Keratinocyte (primary cell): Measurements from ENCODE around the gene PTRHD1. TPM values are rescaled to one million over a fixed set of nuclear protein-coding genes. Genes with fewer than 3 reads are reported as not detected.

Experiments
- DNase-seq: peaks from one replicate; pipeline ENCODE4 v3.0.0-alpha.2; 2011; ENCODE audit warnings: low read depth, missing footprints, low spot score
- FAIRE-seq: peaks from 2 replicates; lab custom pipeline; 2011; peaks lifted over from hg19 to GRCh38; lab: Jason Lieb, UNC
- H2AFZ ChIP-seq: 2 replicates; pipeline ENCODE4 v1.6.0; 2012; ENCODE audit warnings: low read length, control low read depth, inconsistent platforms; ENCODE audit not compliant: control insufficient read depth
- H3K27ac ChIP-seq: 2 replicates; pipeline ENCODE4 v1.5.1; 2011; ENCODE audit warnings: low read length; ENCODE audit not compliant: control insufficient read depth, insufficient read depth
- H3K27me3 ChIP-seq: 3 replicates; pipeline ENCODE4 v1.6.0; 2011; ENCODE audit warnings: low read length; ENCODE audit not compliant: control insufficient read depth, insufficient read depth; ENCODE audit errors: extremely low read depth
- H3K36me3 ChIP-seq, 2 experiments: 2 replicates in 1 of 2; 3 replicates in 1 of 2; pipeline ENCODE4 v1.5.1; 2011; ENCODE audit warnings: low read length in 2 of 2, mild to moderate bottlenecking in 1 of 2; ENCODE audit not compliant: control insufficient read depth in 2 of 2, insufficient read depth in 2 of 2; ENCODE audit errors: extremely low read depth in 1 of 2
- H3K4me1 ChIP-seq: 3 replicates; pipeline ENCODE4 v1.5.1; 2011; ENCODE audit warnings: low read length; ENCODE audit not compliant: control insufficient read depth, insufficient read depth; ENCODE audit errors: extremely low read depth
- H3K4me2 ChIP-seq: 3 replicates; pipeline ENCODE4 v1.6.0; 2011; ENCODE audit warnings: low read depth, low read length; ENCODE audit not compliant: control insufficient read depth, insufficient read depth; ENCODE audit errors: extremely low read depth
- H3K4me3 ChIP-seq, 3 experiments: fragments of 200-600 bp in 1 of 3; sonication (generic) in 1 of 3; 2 replicates in 2 of 3; 3 replicates in 1 of 3; pipeline ENCODE4 v1.5.1; 2011 to 2016; ENCODE audit warnings: low read length in 3 of 3, mild to moderate bottlenecking in 3 of 3, control low read depth in 2 of 3, inconsistent platforms in 1 of 3, low read depth in 1 of 3, mixed read lengths in 1 of 3, mixed run types in 1 of 3, moderate library complexity in 1 of 3; ENCODE audit not compliant: control insufficient read depth in 2 of 3, insufficient read depth in 2 of 3; ENCODE audit errors: extremely low read depth in 1 of 3
- H3K79me2 ChIP-seq: 2 replicates; pipeline ENCODE4 v1.6.0; 2012; ENCODE audit warnings: low read length; ENCODE audit not compliant: control insufficient read depth, insufficient read depth
- H3K9ac ChIP-seq: 3 replicates; pipeline ENCODE4 v1.6.0; 2011; ENCODE audit warnings: low read length; ENCODE audit not compliant: control insufficient read depth, insufficient read depth; ENCODE audit errors: extremely low read depth
- H3K9me1 ChIP-seq: 3 replicates; pipeline ENCODE4 v1.6.0; 2011; ENCODE audit warnings: low read length; ENCODE audit not compliant: control insufficient read depth, insufficient read depth; ENCODE audit errors: extremely low read depth
- H3K9me3 ChIP-seq: 2 replicates; pipeline ENCODE4 v1.5.1; 2012; ENCODE audit warnings: low read depth, low read length; ENCODE audit not compliant: control insufficient read depth
- H4K20me1 ChIP-seq: 3 replicates; pipeline ENCODE4 v1.6.0; 2011; ENCODE audit warnings: low read length; ENCODE audit not compliant: control insufficient read depth, insufficient read depth; ENCODE audit errors: extremely low read depth
- EZH2 ChIP-seq: IDR thresholded peaks from one replicate; pipeline ENCODE4 v1.6.1; 2012; ENCODE audit warnings: inconsistent platforms, mild to moderate bottlenecking, low read length, moderate library complexity
- dilution Hi-C: fragments of 300-500 bp; cut with MboI; formaldehyde crosslinking; loops from one replicate; pipeline ENCODE4 v1.7.0; 2020; ENCODE audit warnings: low sequenced_read_pairs; ENCODE audit not compliant: extremely low pct_ligation_motif_present
- polyA plus RNA-seq, 5 experiments: library from polyadenylated mRNA; depleted of rRNA in 3 of 5; stranded (reverse) in 3 of 5; stranded (forward) in 1 of 5; unstranded in 1 of 5; fragments of >200 nt; gene quantifications; 1 replicate in 1 of 5; 2 replicates in 3 of 5; 3 replicates in 1 of 5; pipeline versions ENCODE4 v1.2.1 to v1.2.3, GENCODE V29; 2011 to 2012; ENCODE audit warnings: missing spikeins in 2 of 5, low read depth in 1 of 5, low replicate concordance in 1 of 5
- TF ChIP-seq, protein P1 (sequence below), 3 experiments: IDR thresholded peaks in 1 of 3; conservative IDR thresholded peaks in 1 of 3; optimal IDR thresholded peaks in 1 of 3; 2 replicates in 2 of 3; 3 replicates in 1 of 3; pipeline versions ENCODE3 to v1.5.1; 2011; ENCODE audit warnings: low read length in 3 of 3, mild to moderate bottlenecking in 3 of 3, moderate library complexity in 2 of 3, control low read depth in 1 of 3, inconsistent platforms in 1 of 3; ENCODE audit not compliant: insufficient read depth in 2 of 3; ENCODE audit errors: extremely low read depth in 1 of 3

The PTRHD1 gene
- polyA plus RNA-seq, 1 donor (not counting 4 experiments of a cell fraction or from before 2014, with no cell fraction given), result 36.9 TPM

DNA sequence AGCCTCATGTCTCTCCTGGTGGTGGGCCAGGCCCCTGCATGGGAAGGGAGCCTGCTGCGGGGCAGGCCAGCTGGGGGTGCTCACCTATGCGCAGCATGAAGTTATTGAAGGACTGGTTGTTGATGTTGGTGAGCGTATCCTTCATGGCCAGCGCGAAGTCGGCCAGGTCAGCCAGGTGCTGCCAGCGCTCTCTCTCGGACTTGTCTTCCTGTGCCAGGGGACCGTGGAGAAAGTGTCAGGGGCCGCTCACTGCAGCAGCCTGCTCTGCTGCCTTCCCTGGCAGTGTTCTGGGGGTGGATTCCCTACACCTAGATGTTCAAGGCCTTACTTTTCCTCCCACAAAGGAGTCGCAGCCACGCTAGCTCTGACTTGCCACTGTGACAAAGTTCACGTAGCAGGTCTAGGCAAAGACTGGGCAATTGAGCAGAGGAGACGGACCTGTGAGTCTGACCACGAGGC lies 28.3 kb upstream of the PTRHD1 start:
- no peak overlapping the region for H3K9ac ChIP-seq
- H3K36me3 ChIP-seq, result peaks cover 15 to 37% of the 10 kb centered on the region in 2 experiments
- no peak overlapping the region for H2AFZ ChIP-seq
- H3K4me3 ChIP-seq, result no peak overlapping the region
- no peaks in the 10 kb centered on the region for H3K9me1 ChIP-seq
- no peaks in the 10 kb centered on the region for H3K4me1 ChIP-seq
- H3K79me2 ChIP-seq, result no peaks in the 10 kb centered on the region
- no peak for DNase-seq
- no peak for TF ChIP-seq EZH2
- TF ChIP-seq, protein P1, sequence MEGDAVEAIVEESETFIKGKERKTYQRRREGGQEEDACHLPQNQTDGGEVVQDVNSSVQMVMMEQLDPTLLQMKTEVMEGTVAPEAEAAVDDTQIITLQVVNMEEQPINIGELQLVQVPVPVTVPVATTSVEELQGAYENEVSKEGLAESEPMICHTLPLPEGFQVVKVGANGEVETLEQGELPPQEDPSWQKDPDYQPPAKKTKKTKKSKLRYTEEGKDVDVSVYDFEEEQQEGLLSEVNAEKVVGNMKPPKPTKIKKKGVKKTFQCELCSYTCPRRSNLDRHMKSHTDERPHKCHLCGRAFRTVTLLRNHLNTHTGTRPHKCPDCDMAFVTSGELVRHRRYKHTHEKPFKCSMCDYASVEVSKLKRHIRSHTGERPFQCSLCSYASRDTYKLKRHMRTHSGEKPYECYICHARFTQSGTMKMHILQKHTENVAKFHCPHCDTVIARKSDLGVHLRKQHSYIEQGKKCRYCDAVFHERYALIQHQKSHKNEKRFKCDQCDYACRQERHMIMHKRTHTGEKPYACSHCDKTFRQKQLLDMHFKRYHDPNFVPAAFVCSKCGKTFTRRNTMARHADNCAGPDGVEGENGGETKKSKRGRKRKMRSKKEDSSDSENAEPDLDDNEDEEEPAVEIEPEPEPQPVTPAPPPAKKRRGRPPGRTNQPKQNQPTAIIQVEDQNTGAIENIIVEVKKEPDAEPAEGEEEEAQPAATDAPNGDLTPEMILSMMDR (optimal IDR thresholded peaks at IDR 0.05 in 1 of 3, IDR thresholded peaks at IDR 0.05 in 1 of 3, conservative IDR thresholded peaks at IDR 0.05 in 1 of 3; ENCODE audit: extremely low read depth in 1 of 3, insufficient read depth in 2 of 3, low read length in 3 of 3), result no peak
- FAIRE-seq, result no peak
- dilution Hi-C loops, result no loop called here
- no peaks in the 10 kb centered on the region for H3K9me3 ChIP-seq
- H4K20me1 ChIP-seq, result peaks cover 3% of the 10 kb centered on the region
- no peaks in the 10 kb centered on the region for H3K27me3 ChIP-seq
- no peak overlapping the region for H3K4me2 ChIP-seq
- no peak overlapping the region for H3K27ac ChIP-seq

DNA sequence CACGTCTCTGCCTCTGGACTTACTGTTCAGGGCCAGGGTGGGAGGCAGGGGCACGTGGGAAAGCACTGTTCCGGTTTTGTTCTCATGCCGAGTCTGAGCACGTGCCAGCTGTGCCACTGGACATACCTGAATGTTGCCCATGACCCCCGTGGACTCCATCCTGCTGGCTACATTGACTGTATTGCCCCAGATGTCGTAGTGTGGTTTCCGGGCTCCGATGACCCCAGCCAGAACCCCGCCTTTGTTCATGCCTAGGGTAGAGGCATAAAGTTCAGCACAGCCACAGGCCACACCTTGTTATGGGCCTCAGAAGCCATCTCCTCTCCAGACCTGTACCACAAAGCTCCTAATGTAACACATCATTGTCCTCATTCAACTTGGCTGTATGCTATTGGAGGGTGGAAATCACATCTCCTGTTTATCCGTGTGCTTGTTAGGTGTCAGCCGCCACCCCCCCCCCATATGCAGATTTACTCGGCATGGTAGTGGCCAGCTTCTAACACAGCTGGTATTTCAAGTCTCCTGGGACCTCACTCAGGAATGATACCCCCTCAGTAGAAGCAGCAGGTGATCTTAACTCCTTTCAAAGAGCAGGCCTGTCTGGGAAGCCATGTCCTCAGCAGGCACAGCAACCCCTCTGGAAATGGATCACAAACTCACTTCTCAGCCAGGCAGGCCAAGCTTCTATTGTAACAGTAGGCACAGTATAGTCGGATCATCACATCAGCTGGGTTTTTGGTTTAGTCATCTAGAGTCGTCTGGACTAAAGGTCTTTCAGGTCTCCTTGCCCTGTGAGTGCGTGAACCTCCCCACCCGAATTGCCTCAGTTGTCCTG lies 27.6 kb upstream of the PTRHD1 start:
- Histone ChIP-seq H3K27ac (no peak overlapping the region), H3K4me1 (no peaks in the 10 kb centered on the region), H3K9me1 (no peaks in the 10 kb centered on the region), H3K4me2 (no peak overlapping the region), H3K36me3 (peaks cover 15 to 37% of the 10 kb centered on the region in 2 experiments), H2AFZ (no peak overlapping the region), H4K20me1 (peaks cover 3% of the 10 kb centered on the region), H3K79me2 (no peaks in the 10 kb centered on the region), H3K4me3 (no peak overlapping the region), H3K9ac (no peak overlapping the region), H3K27me3 (no peaks in the 10 kb centered on the region), H3K9me3 (no peaks in the 10 kb centered on the region)
- TF ChIP-seq, protein P1 (optimal IDR thresholded peaks at IDR 0.05 in 1 of 3, IDR thresholded peaks at IDR 0.05 in 1 of 3, conservative IDR thresholded peaks at IDR 0.05 in 1 of 3; ENCODE audit: extremely low read depth in 1 of 3, insufficient read depth in 2 of 3, low read length in 3 of 3), result no peak
- FAIRE-seq (no peak), DNase-seq (no peak)
- dilution Hi-C loops, result no loop called here
